HG03175 (cell line): ENCODE measurements around the gene CLIC5.
"Not testable (repeated sequence)": the region's sequence is repeated elsewhere in the genome, so short reads cannot be mapped to it uniquely, and the experiment has no call there.

Experiments
- ATAC-seq: cut with Tn5 transposase; IDR thresholded peaks from one replicate; pipeline ENCODE4 v1.9.1; 2021; ENCODE audit warnings: mild to moderate bottlenecking, moderate library complexity; ENCODE audit not compliant: unreplicated experiment

CLIC5 gene

GRCh38 chr6:45929421-45930361, 86.0 kb downstream of the CLIC5 start:
- no peak for ATAC-seq

DNA sequence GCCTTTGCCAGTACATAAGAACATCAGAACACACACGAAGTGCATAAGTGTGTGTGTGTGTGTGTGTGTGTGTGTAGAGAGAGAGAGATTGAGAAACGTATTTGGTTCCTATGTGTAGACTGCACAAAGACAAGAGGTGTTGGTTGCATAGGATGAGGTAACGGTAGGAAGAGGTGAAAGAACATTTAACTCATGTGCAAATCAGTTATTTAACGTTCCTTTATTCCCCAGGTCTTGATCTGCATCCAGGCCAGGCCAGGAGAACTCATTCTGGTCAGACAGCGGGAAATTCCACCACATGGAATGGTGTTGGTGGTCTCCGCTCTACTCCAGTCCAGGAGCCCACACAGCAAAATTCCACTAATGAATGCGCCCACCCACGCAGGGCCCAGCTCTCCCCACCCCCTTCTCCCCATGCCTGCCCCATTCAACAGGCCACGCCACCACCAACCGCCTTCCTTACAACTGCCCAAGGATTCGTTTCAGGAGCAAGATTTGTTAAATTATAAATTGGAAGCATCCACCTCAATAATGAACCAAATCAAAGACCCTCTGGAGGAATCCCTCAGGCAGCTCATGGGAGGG, 86.8 kb downstream of the CLIC5 start:
- ATAC-seq = no peak

GRCh38 chr6:45927421-45928320, 88.0 kb downstream of the CLIC5 start:
- ATAC-seq = no peak

- ATAC-seq = not testable (repeated sequence)
These were observed 89.2 kb downstream of the CLIC5 start for GRCh38 chr6:45926423-45926822.

- ATAC-seq = no peak
These were observed 90.8 kb downstream of the CLIC5 start for GRCh38 chr6:45924763-45925342.

DNA sequence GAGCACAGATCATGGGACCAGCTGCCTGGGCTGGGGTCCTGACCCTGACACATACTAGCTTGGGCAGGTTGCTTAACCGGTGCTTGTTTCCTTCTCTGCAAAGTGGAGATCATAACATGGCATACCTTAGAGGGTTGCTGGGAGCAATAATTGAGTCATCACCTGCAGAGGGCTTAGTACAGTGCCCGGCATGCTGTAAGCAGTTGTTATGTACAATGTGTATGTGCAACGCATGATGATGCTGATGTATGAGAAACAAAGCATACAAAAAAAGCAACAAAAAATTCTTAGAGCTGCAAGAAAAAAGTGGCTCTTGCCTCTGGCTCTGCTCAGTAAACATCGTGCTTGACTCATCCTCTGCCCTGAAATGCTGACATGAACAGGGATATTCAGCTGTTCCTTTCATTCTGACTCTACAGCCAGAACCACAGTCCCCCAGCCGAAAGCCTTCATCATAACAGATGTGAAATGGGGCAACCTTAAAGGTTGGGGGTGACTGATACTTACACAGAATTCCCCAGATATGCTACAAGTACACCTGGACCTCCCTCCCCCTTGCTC, 91.7 kb downstream of the CLIC5 start:
- ATAC-seq = no peak

GRCh38 chr6:45922728-45923351, 92.8 kb downstream of the CLIC5 start:
- ATAC-seq = no peak

GRCh38 chr6:45921691-45922281, 93.9 kb downstream of the CLIC5 start:
- ATAC-seq = no peak

DNA sequence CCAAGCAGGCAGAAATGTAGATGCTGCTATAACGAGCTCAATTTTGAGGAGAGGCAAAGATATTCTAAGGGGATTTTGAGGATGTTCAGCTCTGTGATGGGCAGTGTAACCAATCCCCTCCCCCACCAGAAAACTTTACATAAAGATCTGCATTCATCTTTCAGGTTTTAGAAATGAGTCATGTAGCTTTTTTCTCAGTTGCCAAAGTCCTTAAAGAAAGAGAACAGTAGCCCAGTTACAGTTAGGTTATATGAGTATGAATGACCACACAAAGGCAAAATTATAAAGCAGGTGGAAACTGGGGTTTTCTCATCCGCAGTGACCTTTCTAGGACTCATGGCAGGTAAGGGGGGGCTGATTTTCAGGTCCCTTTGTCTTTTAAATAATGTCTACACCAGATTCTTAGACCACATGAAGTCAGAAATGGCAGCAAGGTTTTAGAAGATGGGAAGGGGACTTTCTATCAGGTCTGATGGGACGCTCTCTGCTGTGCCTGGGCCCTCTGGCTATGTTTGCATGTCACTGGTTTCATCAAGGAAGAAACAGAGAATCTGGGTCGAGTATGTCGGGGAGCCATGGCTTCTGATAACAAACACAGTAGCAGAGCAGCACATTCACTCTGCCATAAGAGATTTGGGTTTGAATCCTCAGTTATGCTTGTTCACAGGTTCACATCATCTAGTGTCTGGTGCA, 94.7 kb downstream of the CLIC5 start:
- ATAC-seq = no peak

- no peak for ATAC-seq
These were observed 98.2 kb downstream of the CLIC5 start for GRCh38 chr6:45917439-45917838.

GRCh38 chr6:45916692-45917091, 99.0 kb downstream of the CLIC5 start:
- no peak for ATAC-seq

- no peak for ATAC-seq
These were observed 99.7 kb downstream of the CLIC5 start for GRCh38 chr6:45915780-45916468.

DNA sequence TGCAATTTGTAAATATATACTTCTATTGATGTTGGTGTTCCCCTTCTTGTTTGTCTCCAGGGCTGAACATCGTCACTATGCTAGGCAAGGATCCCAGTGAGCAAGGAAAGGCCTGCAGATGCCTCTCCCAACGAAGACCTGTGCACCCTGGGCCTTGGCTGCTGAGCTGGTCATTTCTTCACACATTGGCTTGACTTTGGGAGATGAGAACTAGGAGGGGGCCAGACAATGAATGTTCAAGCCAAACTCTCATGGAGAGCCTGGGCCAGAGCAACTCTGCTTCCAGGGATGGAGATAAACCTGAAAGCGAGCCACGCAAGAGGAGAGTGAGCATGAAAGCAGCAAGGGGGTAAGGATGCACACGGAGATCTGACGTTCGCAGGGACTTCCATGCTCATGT, 104.0 kb downstream of the CLIC5 start:
- ATAC-seq = no peak

DNA sequence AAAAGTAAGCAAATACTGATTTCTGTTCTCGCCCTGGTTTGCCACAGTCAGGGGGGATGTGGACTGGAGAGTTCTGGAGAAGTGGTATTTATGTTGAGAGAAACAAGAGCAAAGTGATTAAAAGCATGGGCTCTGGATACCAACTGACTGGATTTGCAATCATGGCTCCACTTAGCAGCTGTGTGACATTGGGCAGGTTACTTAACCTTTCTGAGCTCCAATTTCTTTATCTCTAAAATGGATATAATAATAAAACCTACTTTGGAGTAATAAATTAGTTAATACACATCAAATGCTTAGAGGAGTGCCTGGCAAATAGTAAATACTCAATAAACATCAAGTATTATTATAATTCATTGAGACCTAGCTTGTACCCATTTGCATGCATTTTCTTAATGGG, 111.7 kb downstream of the CLIC5 start:
- no peak for ATAC-seq

GRCh38 chr6:45902984-45903383, 112.7 kb downstream of the CLIC5 start:
- no peak for ATAC-seq

DNA sequence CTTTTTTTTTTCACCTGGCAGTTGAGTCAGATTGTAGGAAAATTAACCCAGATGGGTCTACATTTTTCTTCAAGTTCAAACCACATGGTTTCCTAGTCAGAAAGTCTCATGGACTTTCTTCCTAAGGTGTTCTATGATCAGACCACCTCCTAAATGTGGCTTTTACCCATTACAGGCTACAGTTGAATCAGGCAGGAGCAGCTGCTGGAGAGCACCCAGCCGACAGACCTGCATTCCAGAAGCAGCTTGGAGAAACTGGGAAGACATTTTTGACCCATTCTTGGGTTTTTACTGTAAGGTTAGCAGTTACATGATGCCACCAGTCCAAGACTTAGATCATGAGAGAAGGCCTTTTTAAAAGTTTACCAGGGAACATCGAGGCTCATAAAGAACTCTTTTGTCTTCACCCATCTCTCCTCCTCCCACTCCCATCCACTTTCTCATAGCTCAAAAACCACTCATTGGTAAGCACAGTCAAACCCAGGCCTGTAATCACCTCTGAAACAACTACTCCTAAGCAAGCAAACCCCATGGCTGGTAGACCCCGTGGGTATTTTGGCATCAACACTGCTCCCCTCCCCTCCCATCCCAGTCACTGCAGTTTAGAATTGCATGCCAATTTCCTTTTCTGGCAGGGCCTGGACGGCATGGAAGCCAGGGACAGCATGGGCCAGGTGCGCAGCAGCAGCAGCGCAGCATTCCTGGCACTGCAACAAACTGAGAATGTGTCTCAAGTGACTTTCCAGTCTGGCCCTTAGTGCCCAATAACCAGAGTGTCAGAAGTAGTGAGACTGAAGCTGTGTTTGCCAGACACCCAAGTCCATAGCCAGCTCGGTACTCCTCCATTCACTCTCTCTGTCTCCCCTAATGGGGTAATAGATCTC, 113.7 kb downstream of the CLIC5 start:
- ATAC-seq = no peak
